HG03064 (cell line): ENCODE measurements around the gene IQCE.

Experiments used
- ATAC-seq: cut with Tn5 transposase; IDR thresholded peaks from one replicate; pipeline ENCODE4 v1.9.1; 2021; ENCODE audit warnings: low read depth; ENCODE audit not compliant: unreplicated experiment

The IQCE gene

GRCh38 chr7:2641406-2642393, 82.9 kb downstream of the IQCE start:
- ATAC-seq: no peak

GRCh38 chr7:2643386-2644219, 84.8 kb downstream of the IQCE start:
- ATAC-seq: no peak

- ATAC-seq: no peak
Measured at GRCh38 chr7:2644220-2644561, 85.4 kb downstream of the IQCE start.

GRCh38 chr7:2644562-2645273, 85.9 kb downstream of the IQCE start:
- peak; percentile 24 for ATAC-seq

GRCh38 chr7:2645274-2645868, 86.6 kb downstream of the IQCE start:
- ATAC-seq: peak; percentile 61

GRCh38 chr7:2646336-2646679, 87.5 kb downstream of the IQCE start:
- no peak for ATAC-seq

- no peak for ATAC-seq
Measured at GRCh38 chr7:2646680-2647571, 88.1 kb downstream of the IQCE start.

GRCh38 chr7:2647594-2648172, 88.9 kb downstream of the IQCE start:
- no peak for ATAC-seq

GRCh38 chr7:2649139-2649838, 90.5 kb downstream of the IQCE start:
- ATAC-seq: no peak

GRCh38 chr7:2649991-2650390, 91.2 kb downstream of the IQCE start:
- no peak for ATAC-seq

- no peak for ATAC-seq
Measured at GRCh38 chr7:2650451-2650850, 91.7 kb downstream of the IQCE start.

- no peak for ATAC-seq
Measured at GRCh38 chr7:2651336-2651735, 92.6 kb downstream of the IQCE start.

- ATAC-seq: no peak
Measured at GRCh38 chr7:2651847-2652735, 93.3 kb downstream of the IQCE start.

GRCh38 chr7:2652736-2653060, 93.9 kb downstream of the IQCE start:
- ATAC-seq: no peak

GRCh38 chr7:2654059-2654458, 95.3 kb downstream of the IQCE start:
- ATAC-seq: no peak

GRCh38 chr7:2655870-2656614, 97.3 kb downstream of the IQCE start:
- no peak for ATAC-seq

GRCh38 chr7:2657208-2657607, 98.4 kb downstream of the IQCE start:
- ATAC-seq: no peak
